Measurements from ENCODE around the gene ZC3H7B. TPM values are rescaled to one million over a fixed set of nuclear protein-coding genes. Genes with fewer than 3 reads are reported as not detected.

The ZC3H7B gene, protein sequence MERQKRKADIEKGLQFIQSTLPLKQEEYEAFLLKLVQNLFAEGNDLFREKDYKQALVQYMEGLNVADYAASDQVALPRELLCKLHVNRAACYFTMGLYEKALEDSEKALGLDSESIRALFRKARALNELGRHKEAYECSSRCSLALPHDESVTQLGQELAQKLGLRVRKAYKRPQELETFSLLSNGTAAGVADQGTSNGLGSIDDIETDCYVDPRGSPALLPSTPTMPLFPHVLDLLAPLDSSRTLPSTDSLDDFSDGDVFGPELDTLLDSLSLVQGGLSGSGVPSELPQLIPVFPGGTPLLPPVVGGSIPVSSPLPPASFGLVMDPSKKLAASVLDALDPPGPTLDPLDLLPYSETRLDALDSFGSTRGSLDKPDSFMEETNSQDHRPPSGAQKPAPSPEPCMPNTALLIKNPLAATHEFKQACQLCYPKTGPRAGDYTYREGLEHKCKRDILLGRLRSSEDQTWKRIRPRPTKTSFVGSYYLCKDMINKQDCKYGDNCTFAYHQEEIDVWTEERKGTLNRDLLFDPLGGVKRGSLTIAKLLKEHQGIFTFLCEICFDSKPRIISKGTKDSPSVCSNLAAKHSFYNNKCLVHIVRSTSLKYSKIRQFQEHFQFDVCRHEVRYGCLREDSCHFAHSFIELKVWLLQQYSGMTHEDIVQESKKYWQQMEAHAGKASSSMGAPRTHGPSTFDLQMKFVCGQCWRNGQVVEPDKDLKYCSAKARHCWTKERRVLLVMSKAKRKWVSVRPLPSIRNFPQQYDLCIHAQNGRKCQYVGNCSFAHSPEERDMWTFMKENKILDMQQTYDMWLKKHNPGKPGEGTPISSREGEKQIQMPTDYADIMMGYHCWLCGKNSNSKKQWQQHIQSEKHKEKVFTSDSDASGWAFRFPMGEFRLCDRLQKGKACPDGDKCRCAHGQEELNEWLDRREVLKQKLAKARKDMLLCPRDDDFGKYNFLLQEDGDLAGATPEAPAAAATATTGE
- 69.2 TPM for total RNA-seq (ENCODE audit: unreplicated experiment)
- long read RNA-seq, partial matches to known transcripts: 1 of 3 reads
- long read RNA-seq, other reads (novel, unspliced or antisense): 2 of 3 reads

DNA sequence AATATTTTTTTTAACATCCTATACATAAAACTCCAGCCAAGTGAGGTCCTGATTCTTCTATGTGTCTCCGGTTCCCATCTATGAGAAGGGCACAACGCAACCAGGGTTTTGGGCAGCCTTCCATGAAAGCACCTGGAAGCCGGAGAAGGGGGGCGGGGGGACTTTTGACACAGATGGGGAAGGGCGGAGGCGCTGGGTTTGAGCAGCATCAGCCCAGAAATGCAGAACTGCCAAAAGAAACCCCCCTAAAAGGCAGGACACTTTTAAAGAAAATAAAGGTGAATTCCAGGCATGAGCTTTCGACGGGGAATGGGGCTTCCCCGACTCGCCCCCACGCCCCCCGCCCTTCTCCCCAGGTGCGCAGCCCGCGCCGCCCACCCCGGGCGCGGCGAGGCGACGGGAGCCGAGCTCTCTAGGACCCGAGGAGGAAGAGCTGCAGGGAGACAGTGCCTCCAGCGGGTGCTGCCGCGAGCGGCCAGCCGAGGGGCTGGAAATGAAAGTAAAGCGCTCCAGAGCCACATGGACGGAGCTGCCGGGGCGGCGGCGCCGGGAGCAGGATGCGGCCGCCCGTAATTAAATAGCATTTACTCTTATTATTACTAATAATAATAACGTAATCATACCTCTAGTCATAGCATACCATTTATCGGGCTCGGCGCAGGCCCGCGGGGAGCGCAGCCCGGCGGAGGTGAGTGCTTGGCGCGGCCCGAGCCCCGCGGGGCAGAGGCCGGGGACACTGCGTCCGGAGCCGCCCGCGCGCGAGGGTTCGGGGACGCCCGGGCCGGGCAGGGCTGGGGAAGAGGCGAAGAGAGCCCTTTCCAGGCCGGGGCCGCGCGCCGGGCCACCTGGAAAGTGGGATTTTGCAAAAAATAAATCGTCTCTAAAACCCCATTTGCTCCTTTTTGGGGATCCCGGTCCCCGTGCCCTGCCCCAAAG lies at the start of gene ZC3H7B:
TSS of gene ZC3H7B (plus strand) at position 441 of the 936 bp plus-strand sequence. CDS start 19,136 bp downstream, outside the sequence.
- Mint-ChIP-seq H3K27me3 (ENCODE audit: unreplicated experiment) (peaks cover 4% of the 10 kb centered on the region), H3K4me1 (ENCODE audit: unreplicated experiment) (peaks cover 13% of the 10 kb centered on the region), H3K36me3 (ENCODE audit: low read depth, unreplicated experiment) (peaks cover 9% of the 10 kb centered on the region), H3K27ac (ENCODE audit: unreplicated experiment) (peak within 1 kb of the TSS; percentile 53), H3K4me3 (ENCODE audit: unreplicated experiment) (peak within 1 kb of the TSS; percentile 95), H3K9me3 (ENCODE audit: unreplicated experiment) (no peaks in the 10 kb centered on the region)
- TF ChIP-seq, protein P1, sequence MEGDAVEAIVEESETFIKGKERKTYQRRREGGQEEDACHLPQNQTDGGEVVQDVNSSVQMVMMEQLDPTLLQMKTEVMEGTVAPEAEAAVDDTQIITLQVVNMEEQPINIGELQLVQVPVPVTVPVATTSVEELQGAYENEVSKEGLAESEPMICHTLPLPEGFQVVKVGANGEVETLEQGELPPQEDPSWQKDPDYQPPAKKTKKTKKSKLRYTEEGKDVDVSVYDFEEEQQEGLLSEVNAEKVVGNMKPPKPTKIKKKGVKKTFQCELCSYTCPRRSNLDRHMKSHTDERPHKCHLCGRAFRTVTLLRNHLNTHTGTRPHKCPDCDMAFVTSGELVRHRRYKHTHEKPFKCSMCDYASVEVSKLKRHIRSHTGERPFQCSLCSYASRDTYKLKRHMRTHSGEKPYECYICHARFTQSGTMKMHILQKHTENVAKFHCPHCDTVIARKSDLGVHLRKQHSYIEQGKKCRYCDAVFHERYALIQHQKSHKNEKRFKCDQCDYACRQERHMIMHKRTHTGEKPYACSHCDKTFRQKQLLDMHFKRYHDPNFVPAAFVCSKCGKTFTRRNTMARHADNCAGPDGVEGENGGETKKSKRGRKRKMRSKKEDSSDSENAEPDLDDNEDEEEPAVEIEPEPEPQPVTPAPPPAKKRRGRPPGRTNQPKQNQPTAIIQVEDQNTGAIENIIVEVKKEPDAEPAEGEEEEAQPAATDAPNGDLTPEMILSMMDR (IDR thresholded peaks at IDR 0.05; ENCODE audit: unreplicated experiment): no peak
- DNase-seq (ENCODE audit: low spot score): peak; percentile 73

DNA sequence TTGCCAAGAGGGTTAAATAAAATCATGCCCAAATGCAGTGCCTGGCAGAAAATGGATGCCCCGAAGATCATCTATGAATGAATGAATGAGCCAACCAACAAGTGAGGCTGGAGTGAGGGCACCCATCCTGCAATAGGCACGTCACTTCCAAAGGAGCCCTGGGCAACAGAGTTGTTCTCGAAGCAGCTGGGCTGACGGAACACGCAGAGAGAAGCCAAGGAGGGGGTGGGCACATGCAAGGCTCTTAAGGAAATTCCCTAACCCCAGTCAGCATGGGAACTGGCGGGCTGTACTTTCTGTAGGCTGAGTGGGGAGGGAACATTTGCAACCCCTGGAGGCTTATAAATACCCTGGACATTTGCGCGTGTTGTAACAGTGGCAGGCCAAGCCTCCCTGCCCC lies 49.0 kb upstream of the ZC3H7B start:
- peaks cover 33% of the 10 kb centered on the region for H3K36me3 Mint-ChIP-seq (ENCODE audit: low read depth, unreplicated experiment)
- DNase-seq (ENCODE audit: low spot score): no peak
- H3K9me3 Mint-ChIP-seq (ENCODE audit: unreplicated experiment): no peaks in the 10 kb centered on the region
- H3K27ac Mint-ChIP-seq (ENCODE audit: unreplicated experiment): no peak overlapping the region
- peaks cover 6% of the 10 kb centered on the region for H3K27me3 Mint-ChIP-seq (ENCODE audit: unreplicated experiment)
- H3K4me3 Mint-ChIP-seq (ENCODE audit: unreplicated experiment): peak overlapping the region; percentile 47
- TF ChIP-seq, protein P1 (IDR thresholded peaks at IDR 0.05; ENCODE audit: unreplicated experiment): no peak
- peaks cover 8% of the 10 kb centered on the region for H3K4me1 Mint-ChIP-seq (ENCODE audit: unreplicated experiment)

DNA sequence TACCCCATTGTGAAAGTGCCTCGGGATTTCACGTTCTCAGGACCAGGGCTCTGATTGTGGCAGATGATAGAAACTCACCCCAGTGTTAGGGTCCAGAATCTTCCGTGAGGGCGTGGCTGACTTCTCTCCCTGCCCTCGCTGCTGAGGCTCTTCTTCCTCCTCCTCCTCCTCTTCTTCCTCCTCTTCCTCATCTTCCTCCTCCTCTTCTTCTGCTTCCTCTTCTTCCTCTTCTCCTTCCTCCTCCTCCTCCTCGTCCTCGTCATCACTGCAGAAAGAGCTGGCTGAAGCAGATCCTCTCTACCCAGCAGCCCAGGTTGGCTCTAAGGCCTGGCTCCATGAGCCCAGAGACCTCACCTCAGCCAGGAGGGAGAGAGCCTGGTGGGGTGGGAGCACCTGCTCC lies 47.1 kb upstream of the ZC3H7B start:
- H3K4me1 Mint-ChIP-seq (ENCODE audit: unreplicated experiment): peaks cover 10% of the 10 kb centered on the region
- no peak for DNase-seq (ENCODE audit: low spot score)
- H3K4me3 Mint-ChIP-seq (ENCODE audit: unreplicated experiment): no peak overlapping the region
- peaks cover 31% of the 10 kb centered on the region for H3K36me3 Mint-ChIP-seq (ENCODE audit: low read depth, unreplicated experiment)
- H3K27ac Mint-ChIP-seq (ENCODE audit: unreplicated experiment): no peak overlapping the region
- peaks cover 4% of the 10 kb centered on the region for H3K27me3 Mint-ChIP-seq (ENCODE audit: unreplicated experiment)
- no peaks in the 10 kb centered on the region for H3K9me3 Mint-ChIP-seq (ENCODE audit: unreplicated experiment)
- TF ChIP-seq, protein P1 (IDR thresholded peaks at IDR 0.05; ENCODE audit: unreplicated experiment): no peak

DNA sequence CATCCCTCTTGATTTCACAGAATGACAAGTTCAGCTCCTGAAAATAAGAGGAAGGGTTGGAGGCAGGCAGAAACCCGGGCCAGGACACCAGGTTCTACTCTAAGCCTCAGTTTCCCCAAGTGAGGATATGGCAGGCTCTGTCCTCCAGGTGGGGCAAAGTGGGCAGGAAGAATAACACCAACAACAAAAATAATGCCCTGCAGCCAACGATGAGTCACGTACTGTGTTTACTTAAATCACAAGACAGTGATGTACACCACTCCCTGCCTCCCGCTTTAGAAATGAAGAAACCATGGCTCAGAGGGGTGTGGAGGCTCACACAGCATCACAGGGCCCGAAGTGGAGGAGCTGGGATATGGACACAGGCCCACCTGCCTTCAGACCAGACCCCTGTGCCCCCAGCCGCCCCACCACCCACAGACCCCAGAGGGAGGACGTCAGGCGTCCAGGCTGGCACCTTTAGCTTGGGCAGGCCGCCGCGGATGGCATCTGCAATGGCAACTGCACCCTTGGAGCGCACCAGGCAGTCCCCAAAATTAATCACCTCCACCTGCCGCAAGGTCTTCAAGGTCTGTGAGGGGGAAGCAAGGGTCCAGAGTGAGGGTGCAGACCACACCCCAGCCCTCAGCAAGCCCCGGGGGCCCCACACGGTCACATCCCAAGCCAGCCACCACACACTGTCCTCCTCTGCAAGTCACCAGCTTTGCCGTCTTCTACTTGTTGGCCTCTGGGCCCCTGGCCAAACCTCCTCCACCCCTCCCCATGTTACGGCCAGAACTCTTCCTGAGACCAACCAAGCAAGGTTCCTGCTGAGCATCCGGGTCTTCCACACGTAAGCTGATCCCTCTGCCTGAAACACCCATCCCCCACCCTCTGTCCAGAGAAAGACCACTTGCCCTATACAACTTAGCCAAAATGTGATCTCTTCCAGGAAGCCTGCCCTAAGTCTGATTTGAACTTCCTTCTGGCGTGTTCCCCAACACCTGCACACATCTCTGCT lies 44.8 kb upstream of the ZC3H7B start:
- TF ChIP-seq, protein P1 (IDR thresholded peaks at IDR 0.05; ENCODE audit: unreplicated experiment): no peak
- Mint-ChIP-seq H3K4me1 (ENCODE audit: unreplicated experiment) (peaks cover 10% of the 10 kb centered on the region), H3K4me3 (ENCODE audit: unreplicated experiment) (peak overlapping the region; percentile 9), H3K27ac (ENCODE audit: unreplicated experiment) (peak overlapping the region; percentile 54), H3K27me3 (ENCODE audit: unreplicated experiment) (peaks cover 2% of the 10 kb centered on the region), H3K36me3 (ENCODE audit: low read depth, unreplicated experiment) (peaks cover 25% of the 10 kb centered on the region), H3K9me3 (ENCODE audit: unreplicated experiment) (no peaks in the 10 kb centered on the region)
- DNase-seq (ENCODE audit: low spot score): peak; percentile 32

Measured in endothelial cell (in vitro differentiated cells).